Activated CD8-positive, alpha-beta T cell treated with anti-CD3 and anti-CD28 coated beads for 36 hours (primary cell): ENCODE results near the gene HMOX2. TPM values are rescaled to one million over a fixed set of nuclear protein-coding genes. Genes with fewer than 3 reads are reported as not detected.

Source experiments
- ATAC-seq: fragments of 200-7000 bp; cut with Tn5 transposase; one replicate; pipeline ENCODE4 v1.10.0; 2021; ENCODE audit warnings: mild to moderate bottlenecking, moderate library complexity
- CTCF ChIA-PET: fragments of 350-600 bp; sonication (Branson Sonifier 250); formaldehyde crosslinking; loops from one replicate; lab custom pipeline; 2021; ENCODE audit warnings: antibody characterized with exemption; lab: Charles Lee
- POLR2A ChIA-PET: fragments of 350-600 bp; sonication (Branson Sonifier 250); formaldehyde crosslinking; loops from one replicate; lab custom pipeline; 2021; ENCODE audit warnings: antibody characterized with exemption; lab: Charles Lee
- DNase-seq: peaks from one replicate; pipeline ENCODE4 v3.0.0-alpha.2; 2020
- H3K27ac Mint-ChIP-seq: one replicate; pipeline ENCODE4 v1.8.0; 2021; ENCODE audit warnings: mild to moderate bottlenecking, mixed read lengths
- H3K27me3 Mint-ChIP-seq: one replicate; pipeline ENCODE4 v1.8.0; 2021; ENCODE audit warnings: mixed read lengths
- H3K36me3 Mint-ChIP-seq: one replicate; pipeline ENCODE4 v1.8.0; 2021; ENCODE audit warnings: low read depth, mixed read lengths
- H3K4me1 Mint-ChIP-seq: one replicate; pipeline ENCODE4 v1.8.0; 2021; ENCODE audit warnings: low read depth, mixed read lengths
- H3K4me3 Mint-ChIP-seq: one replicate; pipeline ENCODE4 v1.8.0; 2021; ENCODE audit warnings: mild to moderate bottlenecking, moderate library complexity, mixed read lengths
- H3K9me3 Mint-ChIP-seq: one replicate; pipeline ENCODE4 v1.8.0; 2021; ENCODE audit warnings: mixed read lengths
- intact Hi-C: fragments of 100-400 bp; cut with micrococcal nuclease; formaldehyde crosslinking; loops from one replicate; pipeline ENCODE4 v1.10.0; 2022
- total RNA-seq, 2 experiments: library from RNA; stranded (reverse); gene quantifications; one replicate each; pipeline ENCODE4 v1.2.3, GENCODE V29; 2021
- TF ChIP-seq, protein P1 (sequence below): fragments of 200-600 bp; IDR thresholded peaks from one replicate; pipeline ENCODE4 v1.8.0; 2022; ENCODE audit warnings: antibody characterized with exemption, mild to moderate bottlenecking

HMOX2 gene
- total RNA-seq, 2 experiments from 2014 or later = 64.7 to 65.4 TPM

DNA sequence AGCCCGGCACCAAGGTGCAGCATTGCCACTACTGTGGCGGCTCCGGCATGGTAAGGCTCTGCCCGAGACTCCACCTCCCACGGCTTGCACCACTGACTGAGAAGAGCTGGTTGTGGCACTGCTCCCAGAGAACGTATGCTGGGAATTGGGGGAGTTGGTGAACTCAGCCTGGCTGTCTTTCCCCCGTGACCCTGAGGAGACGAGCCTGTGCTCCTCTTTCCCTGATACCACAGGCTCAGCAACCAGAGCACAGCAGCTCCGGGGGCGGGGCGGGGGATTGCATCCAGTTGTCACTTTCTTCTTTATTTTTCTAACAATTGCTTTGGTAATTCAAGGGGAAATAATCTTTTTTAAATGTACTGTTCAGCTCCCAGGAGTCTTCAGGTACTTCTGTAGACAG lies 33.8 kb upstream of the HMOX2 start:
- Mint-ChIP-seq H3K27me3 (no peaks in the 10 kb centered on the region), H3K27ac (no peak overlapping the region), H3K9me3 (no peaks in the 10 kb centered on the region), H3K36me3 (peaks cover 61% of the 10 kb centered on the region), H3K4me1 (no peaks in the 10 kb centered on the region), H3K4me3 (no peak overlapping the region)
- no peak for ATAC-seq
- CTCF ChIA-PET = no interaction called here
- intact Hi-C loops = no loop called here
- no peak for DNase-seq
- POLR2A ChIA-PET = no interaction called here
- TF ChIP-seq, protein P1, sequence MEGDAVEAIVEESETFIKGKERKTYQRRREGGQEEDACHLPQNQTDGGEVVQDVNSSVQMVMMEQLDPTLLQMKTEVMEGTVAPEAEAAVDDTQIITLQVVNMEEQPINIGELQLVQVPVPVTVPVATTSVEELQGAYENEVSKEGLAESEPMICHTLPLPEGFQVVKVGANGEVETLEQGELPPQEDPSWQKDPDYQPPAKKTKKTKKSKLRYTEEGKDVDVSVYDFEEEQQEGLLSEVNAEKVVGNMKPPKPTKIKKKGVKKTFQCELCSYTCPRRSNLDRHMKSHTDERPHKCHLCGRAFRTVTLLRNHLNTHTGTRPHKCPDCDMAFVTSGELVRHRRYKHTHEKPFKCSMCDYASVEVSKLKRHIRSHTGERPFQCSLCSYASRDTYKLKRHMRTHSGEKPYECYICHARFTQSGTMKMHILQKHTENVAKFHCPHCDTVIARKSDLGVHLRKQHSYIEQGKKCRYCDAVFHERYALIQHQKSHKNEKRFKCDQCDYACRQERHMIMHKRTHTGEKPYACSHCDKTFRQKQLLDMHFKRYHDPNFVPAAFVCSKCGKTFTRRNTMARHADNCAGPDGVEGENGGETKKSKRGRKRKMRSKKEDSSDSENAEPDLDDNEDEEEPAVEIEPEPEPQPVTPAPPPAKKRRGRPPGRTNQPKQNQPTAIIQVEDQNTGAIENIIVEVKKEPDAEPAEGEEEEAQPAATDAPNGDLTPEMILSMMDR = no peak

DNA sequence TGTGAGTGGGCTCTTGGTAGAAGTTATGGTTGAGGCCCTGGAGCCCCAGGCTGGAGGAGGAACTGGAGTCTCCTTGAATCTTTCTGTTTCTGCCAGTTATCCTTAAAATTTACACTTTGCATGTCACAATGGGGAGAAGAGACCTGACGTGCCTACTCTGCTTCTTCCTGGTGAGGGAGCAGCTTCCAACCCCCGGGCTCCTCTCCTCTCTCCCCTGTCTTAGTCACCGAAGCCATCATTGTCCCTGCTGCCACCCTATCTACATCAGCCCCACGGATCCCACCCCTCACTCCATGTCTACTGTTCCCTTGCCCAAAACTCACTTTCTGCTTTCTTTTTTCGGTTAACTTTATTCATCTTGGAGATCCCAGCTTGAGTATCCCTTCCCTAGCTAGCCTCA lies 32.9 kb upstream of the HMOX2 start:
- no peak overlapping the region for H3K27ac Mint-ChIP-seq
- H3K27me3 Mint-ChIP-seq = no peaks in the 10 kb centered on the region
- ChIA-PET CTCF (no interaction called here), POLR2A (interaction anchor here (0.6 kb wide), 1 partner anchor 986 kb away, joined by 3 read pairs; no protein-coding TSS in a partner anchor)
- H3K9me3 Mint-ChIP-seq = no peaks in the 10 kb centered on the region
- TF ChIP-seq, protein P1 = no peak
- ATAC-seq (no peak), DNase-seq (no peak)
- H3K4me1 Mint-ChIP-seq = no peaks in the 10 kb centered on the region
- intact Hi-C loops = no loop called here
- peaks cover 64% of the 10 kb centered on the region for H3K36me3 Mint-ChIP-seq
- H3K4me3 Mint-ChIP-seq = no peak overlapping the region

DNA sequence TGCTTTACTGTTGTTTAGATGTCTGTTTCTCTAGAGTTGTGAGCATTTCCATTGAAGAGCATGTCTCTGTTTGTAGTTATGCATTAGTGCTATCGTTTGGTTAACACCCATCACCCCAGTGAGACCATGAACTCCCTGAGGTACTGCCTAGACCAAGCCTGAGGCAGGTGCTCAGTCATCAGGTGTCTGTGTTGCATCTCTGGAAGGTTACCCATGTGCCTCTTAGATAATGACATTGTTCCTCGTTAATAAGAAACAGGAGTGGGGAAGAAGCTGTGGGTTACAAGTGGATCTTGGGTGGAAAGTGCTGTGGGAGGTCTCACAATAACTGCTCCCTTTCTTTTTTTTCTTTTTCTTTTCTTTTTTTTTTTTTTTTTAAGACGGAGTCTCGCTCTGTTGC lies 32.2 kb upstream of the HMOX2 start:
- CTCF ChIA-PET = no interaction called here
- POLR2A ChIA-PET = no interaction called here
- Mint-ChIP-seq H3K4me3 (no peak overlapping the region), H3K36me3 (peaks cover 64% of the 10 kb centered on the region), H3K27ac (no peak overlapping the region), H3K27me3 (no peaks in the 10 kb centered on the region), H3K4me1 (no peaks in the 10 kb centered on the region), H3K9me3 (no peaks in the 10 kb centered on the region)
- ATAC-seq (no peak), DNase-seq (no peak)
- intact Hi-C loops = no loop called here
- TF ChIP-seq, protein P1 = no peak

GRCh38 chr16:4450430-4450829 lies 25.8 kb upstream of the HMOX2 start:
- Mint-ChIP-seq H3K27me3 (no peaks in the 10 kb centered on the region), H3K27ac (no peak overlapping the region), H3K36me3 (peaks cover 53% of the 10 kb centered on the region), H3K4me3 (no peak overlapping the region), H3K9me3 (no peaks in the 10 kb centered on the region), H3K4me1 (no peaks in the 10 kb centered on the region)
- intact Hi-C loops = no loop called here
- CTCF ChIA-PET = interaction anchor here (0.6 to 1.6 kb wide), 3 partner anchors 15 to 803 kb away, joined by 3 to 4 read pairs (median 3); no protein-coding TSS in a partner anchor
- POLR2A ChIA-PET = interaction anchor here (1.4 kb wide), 1 partner anchor 10 kb away, joined by 4 read pairs; no protein-coding TSS in a partner anchor
- DNase-seq (no peak), ATAC-seq (no peak)
- TF ChIP-seq, protein P1 = no peak

DNA sequence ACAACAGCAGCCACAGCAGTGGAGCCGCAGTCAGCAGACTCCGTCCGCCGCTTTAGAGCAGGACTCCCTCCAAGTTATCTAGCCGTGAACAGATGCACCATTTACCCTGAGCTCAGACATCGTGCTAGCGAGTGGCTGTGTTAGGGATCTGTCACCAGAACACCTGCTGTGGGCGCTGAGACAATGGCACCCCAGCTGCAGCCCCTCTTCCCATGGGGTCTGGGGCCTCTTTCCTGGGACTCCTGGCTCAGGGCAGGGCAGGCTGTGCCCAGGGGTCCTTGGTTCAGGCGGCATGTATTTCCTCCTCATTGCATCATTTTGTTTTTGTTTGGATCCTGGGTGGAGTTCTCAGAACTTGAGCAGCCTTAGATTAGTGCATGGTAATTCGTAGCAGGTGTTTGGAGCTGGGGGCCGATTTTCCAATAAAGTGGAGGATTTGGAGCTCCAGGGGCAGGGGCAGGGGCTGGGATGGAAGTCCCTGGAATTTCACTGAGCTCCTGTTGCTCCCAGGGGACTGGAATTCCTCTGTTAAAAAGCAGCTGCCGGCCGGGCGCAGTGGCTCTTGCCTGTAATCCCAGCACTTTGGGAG lies 25.2 kb upstream of the HMOX2 start:
- no peak for ATAC-seq
- Mint-ChIP-seq H3K27ac (no peak overlapping the region), H3K9me3 (no peaks in the 10 kb centered on the region), H3K4me3 (no peak overlapping the region), H3K4me1 (no peaks in the 10 kb centered on the region), H3K27me3 (no peaks in the 10 kb centered on the region), H3K36me3 (peaks cover 58% of the 10 kb centered on the region)
- DNase-seq = no peak
- CTCF ChIA-PET = interaction anchor here (0.6 to 1.6 kb wide), 5 partner anchors 14 to 804 kb away, joined by 3 to 4 read pairs (median 3); no protein-coding TSS in a partner anchor
- intact Hi-C loops = no loop called here
- TF ChIP-seq, protein P1 = no peak
- POLR2A ChIA-PET = interaction anchor here (1.4 kb wide), 1 partner anchor 10 kb away, joined by 4 read pairs; no protein-coding TSS in a partner anchor
